Measurements from ENCODE around the gene YPEL1.
"Not testable (repeated sequence)": the region's sequence is repeated elsewhere in the genome, so short reads cannot be mapped to it uniquely, and the experiment has no call there.

Gene YPEL1

DNA sequence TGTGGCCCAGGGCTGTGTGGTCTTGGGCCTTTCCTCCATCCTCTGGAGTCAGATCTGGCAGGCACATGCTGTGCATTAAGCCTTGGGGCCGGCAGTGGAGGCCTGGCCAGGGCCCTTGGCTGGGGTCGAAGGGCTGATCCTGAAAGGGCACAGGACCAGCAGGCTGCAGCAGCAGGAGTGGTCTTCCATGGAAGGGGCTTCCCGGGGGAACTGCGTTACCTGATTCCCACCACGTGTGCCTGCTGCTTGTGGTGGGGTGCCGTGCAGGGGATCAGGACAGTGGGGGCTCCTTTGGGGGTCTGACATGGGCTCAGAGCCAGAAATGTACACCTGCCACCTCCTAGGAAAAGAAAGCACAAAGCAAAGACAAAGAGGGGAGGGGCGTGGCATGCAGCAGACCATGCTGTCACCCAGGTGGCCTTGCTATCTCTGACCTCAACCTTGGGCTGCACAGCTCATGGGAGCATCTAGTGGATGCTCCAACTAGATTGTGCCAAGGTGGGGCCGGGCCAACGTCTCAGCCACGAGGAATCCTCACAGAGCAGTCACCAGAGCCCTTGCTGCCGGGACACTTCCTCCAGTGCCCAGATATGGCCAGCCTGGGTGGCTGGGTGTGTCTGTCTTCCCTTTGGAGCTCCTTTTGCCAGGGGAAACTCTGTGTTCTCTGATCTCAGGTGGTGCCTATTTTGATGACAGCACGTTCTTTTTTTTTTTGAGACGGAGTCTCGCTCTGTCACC, 17.9 kb upstream of the YPEL1 start:
- no peak for DNase-seq (ENCODE audit: low read depth)
- TF ChIP-seq, protein P1, sequence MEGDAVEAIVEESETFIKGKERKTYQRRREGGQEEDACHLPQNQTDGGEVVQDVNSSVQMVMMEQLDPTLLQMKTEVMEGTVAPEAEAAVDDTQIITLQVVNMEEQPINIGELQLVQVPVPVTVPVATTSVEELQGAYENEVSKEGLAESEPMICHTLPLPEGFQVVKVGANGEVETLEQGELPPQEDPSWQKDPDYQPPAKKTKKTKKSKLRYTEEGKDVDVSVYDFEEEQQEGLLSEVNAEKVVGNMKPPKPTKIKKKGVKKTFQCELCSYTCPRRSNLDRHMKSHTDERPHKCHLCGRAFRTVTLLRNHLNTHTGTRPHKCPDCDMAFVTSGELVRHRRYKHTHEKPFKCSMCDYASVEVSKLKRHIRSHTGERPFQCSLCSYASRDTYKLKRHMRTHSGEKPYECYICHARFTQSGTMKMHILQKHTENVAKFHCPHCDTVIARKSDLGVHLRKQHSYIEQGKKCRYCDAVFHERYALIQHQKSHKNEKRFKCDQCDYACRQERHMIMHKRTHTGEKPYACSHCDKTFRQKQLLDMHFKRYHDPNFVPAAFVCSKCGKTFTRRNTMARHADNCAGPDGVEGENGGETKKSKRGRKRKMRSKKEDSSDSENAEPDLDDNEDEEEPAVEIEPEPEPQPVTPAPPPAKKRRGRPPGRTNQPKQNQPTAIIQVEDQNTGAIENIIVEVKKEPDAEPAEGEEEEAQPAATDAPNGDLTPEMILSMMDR (IDR thresholded peaks at IDR 0.05; ENCODE audit: insufficient read depth, low read depth, low read length, missing control alignments): no peak
- H3K4me3 ChIP-seq (ENCODE audit: low read depth, low read length): no peak overlapping the region

DNA sequence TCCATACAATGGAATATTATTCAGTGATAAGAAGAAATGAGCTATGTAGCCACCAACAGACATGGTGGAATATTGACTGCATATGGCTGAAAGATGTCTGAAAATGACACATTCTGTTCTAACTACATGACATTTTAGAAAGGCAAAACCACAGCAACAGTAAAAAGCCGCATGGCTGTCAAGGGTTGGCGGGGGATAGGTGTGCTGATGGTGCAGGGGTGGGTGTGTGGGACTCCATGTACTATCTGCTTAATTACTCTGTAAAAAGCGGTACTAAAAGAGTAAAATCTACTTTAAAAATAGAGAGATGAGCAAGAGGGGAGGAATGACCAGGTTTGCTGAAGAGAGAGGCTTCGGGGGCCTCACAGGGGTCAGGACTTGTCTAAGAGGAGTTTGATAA, 16.7 kb upstream of the YPEL1 start:
- no peak overlapping the region for H3K4me3 ChIP-seq (ENCODE audit: low read depth, low read length)
- TF ChIP-seq, protein P1 (IDR thresholded peaks at IDR 0.05; ENCODE audit: insufficient read depth, low read depth, low read length, missing control alignments): no peak
- no peak for DNase-seq (ENCODE audit: low read depth)

DNA sequence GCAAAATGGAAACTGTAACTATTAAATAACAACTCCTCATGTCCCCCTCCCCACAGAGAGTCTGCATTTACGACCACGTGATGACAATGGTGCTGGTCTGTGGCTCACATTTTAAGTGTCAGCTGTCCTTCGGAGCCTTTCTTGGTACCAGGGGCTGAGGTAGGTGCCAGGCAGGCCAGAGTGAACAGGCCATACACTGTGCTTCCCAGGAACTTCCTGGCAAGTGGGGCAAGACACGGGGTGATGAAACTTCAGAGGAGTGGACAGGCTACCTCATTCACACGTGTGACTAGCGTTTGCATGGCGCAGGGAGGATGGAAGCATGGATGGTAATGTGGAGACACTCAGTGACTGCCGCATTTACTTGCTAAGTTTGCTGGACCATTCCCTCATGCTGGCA, 10.4 kb upstream of the YPEL1 start:
- TF ChIP-seq, protein P1 (IDR thresholded peaks at IDR 0.05; ENCODE audit: insufficient read depth, low read depth, low read length, missing control alignments): no peak
- no peak overlapping the region for H3K4me3 ChIP-seq (ENCODE audit: low read depth, low read length)
- no peak for DNase-seq (ENCODE audit: low read depth)

DNA sequence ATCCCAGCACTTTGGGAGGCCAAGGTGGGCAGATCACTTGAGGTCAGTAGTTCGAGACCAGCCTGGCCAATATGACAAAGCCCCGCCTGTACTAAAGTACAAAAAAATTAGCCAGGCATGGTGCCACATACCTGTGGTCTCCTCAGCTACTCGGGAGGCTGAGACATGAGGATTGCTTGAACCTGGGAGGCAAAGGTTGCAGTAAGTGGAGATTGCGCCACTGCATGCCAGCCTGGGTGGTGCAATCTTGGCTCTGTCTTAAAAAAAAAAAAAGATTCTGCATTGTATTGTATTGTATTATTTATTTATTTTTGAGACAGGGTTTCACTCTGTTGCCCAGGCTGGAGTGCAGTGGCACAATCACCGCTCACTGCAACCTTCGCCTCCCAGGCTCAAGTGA, 9.3 kb upstream of the YPEL1 start:
- not testable (repeated sequence) for DNase-seq (ENCODE audit: low read depth)

DNA sequence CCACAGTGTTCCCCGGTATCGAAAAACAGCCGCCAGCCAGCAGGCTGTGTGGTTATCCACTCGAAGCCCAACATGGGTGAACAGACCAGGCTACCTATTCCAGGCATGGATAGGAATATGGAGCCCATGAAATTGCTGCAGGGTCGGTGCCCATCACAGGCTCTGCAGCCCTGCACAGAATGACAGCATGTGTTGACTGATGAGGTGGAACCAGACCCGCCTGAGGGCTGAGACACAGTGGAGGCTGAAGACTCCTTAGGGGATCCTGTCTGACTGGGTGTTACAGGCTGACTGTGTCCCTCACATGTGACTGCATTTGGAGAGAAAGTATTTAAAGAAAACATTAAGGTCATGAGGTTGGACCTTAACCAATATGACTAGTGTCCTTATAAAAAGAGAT, 6.2 kb upstream of the YPEL1 start:
- TF ChIP-seq, protein P1 (IDR thresholded peaks at IDR 0.05; ENCODE audit: insufficient read depth, low read depth, low read length, missing control alignments): no peak
- H3K4me3 ChIP-seq (ENCODE audit: low read depth, low read length): no peak overlapping the region
- no peak for DNase-seq (ENCODE audit: low read depth)

More for the DNA sequence above, 9.3 kb upstream of the YPEL1 start:
- H3K4me3 ChIP-seq (ENCODE audit: low read depth, low read length): not testable (repeated sequence)

DNA sequence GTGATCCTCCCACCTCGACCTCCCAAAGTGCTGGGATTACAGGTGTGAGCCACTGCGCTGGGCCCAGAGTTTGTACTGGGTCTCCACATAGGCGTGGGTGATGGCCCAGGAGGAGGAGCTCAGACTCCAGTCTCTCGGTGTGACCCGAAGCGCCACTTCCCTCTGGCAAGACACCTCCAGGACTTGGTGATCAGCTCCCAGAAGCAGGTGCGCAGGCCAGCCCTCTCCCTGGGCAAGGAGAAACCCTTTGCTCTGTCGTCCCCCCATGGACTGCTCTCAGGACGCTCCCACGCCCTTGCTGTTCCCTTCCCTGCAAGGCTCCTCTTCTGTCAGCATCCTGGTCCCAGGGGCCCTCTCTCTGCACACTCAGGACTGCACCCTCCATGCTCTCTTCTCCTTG, 5.5 kb upstream of the YPEL1 start:
- DNase-seq (ENCODE audit: low read depth): no peak
- TF ChIP-seq, protein P1 (IDR thresholded peaks at IDR 0.05; ENCODE audit: insufficient read depth, low read depth, low read length, missing control alignments): no peak
- no peak overlapping the region for H3K4me3 ChIP-seq (ENCODE audit: low read depth, low read length)

DNA sequence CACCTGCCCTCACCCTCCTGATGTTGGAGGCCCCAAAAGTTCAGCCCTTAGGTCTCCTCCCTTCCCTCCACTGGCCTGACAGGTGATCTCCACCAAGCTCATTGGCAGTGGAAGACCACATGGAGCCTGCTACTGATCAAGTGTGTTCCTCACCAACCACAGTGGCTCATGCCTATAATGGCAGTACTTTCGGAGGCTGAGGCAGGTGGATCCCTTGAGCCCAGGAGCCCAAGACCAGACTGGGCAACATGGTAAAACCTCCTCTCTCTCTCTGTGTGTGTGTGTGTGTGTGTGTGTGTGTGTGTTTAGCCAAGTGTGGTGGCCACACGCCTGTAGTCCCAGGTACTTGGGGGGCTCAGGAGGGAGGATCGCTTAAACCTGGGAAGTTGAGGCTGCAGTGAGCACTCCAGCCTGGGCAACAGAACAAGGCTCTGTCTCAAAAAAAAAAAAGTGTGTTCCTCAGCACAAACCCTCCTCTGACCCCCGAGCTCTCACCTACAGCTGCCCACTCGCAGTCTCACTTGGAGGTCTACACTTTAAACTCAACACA, 4.3 kb upstream of the YPEL1 start:
- H3K4me3 ChIP-seq (ENCODE audit: low read depth, low read length): no peak overlapping the region
- TF ChIP-seq, protein P1 (IDR thresholded peaks at IDR 0.05; ENCODE audit: insufficient read depth, low read depth, low read length, missing control alignments): no peak
- DNase-seq (ENCODE audit: low read depth): no peak

Data from GM12865 (cell line).